Gastrocnemius medialis (tissue), 4 donors: ENCODE results near the gene CSNK1G1.

Experiments
- CTCF ChIP-seq, 5 experiments: fragments of 450-650 bp in 3 of 5; fragments of 200-600 bp in 2 of 5; sonication (generic) in 2 of 5; IDR thresholded peaks in 4 of 5; conservative IDR thresholded peaks in 1 of 5; 1 replicate in 4 of 5; 2 replicates in 1 of 5; pipeline ENCODE4 v1.5.1; 2016 to 2019; ENCODE audit warnings: antibody characterized with exemption in 5 of 5, mild to moderate bottlenecking in 3 of 5, moderate library complexity in 3 of 5
- POLR2A ChIP-seq, 2 donors: fragments of 450-650 bp; IDR thresholded peaks; one replicate each; pipeline ENCODE4 v1.6.1; 2017; ENCODE audit warnings: antibody characterized with exemption in 2 of 2, mild to moderate bottlenecking in 2 of 2, moderate library complexity in 2 of 2

DNA sequence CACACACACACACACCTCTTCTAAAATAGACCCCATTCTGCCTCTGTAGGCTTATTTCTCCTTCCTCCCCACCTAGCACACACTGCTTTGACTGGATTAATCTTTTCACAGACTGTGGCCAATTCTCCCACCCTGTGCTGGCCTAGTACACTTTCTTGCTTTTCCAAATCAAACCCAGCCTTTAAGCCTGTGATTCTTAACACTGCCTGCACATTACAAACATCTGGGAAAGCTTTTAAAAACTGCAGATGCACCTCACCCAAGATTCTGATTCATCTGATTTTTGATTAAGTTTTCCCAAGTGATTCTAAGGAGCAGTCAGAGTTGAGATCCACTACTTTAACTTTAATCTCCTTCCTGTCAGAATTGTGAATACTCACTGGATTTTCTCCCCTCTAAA is 12.8 kb downstream of the CSNK1G1 start:
- TF ChIP-seq CTCF (IDR thresholded peaks at IDR 0.05 in 4 of 5, conservative IDR thresholded peaks at IDR 0.05 in 1 of 5): no peak
- no peak for TF ChIP-seq POLR2A (IDR thresholded peaks at IDR 0.05)
